ENCODE data around the gene PLOD3. TPM values are rescaled to one million over a fixed set of nuclear protein-coding genes. Genes with fewer than 3 reads are reported as not detected.
A peak's percentile ranks its signal among the peaks of the same experiment; 100 is the strongest.

Gene PLOD3
- total and polyA plus RNA-seq, 9 of the 15 experiments (the other 6 are each of a cell fraction or from before 2014, with no cell fraction given): 2.8 to 101 (median 30.9) TPM

GRCh38 chr7:101236292-101236835, 19.0 kb upstream of the PLOD3 start:
- H2AFZ ChIP-seq (ENCODE audit: low read depth, low read length): no peak overlapping the region
- POLR2A ChIA-PET: interaction anchor here (0.6 to 1.7 kb wide), 9 partner anchors 8 to 92 kb away, joined by 3 to 7 read pairs (median 3); partner anchors contain the start of genes PLOD3 and ZNHIT1
- H3K9ac ChIP-seq (ENCODE audit: insufficient read depth in 1 of 2, low read depth in 2 of 2, low read length in 2 of 2): peak overlapping the region in 1 of 2 experiments; percentile 53; a peak in 1 of 4 replicates

More at GRCh38 chr7:101236292-101236835, 19.0 kb upstream of the PLOD3 start:
- H3K9me3 ChIP-seq (replicated peaks; ENCODE audit: control insufficient read depth, insufficient read depth, low read depth, low read length): no peaks in the 10 kb centered on the region
- no peaks in the 10 kb centered on the region for H3K9me1 ChIP-seq (ENCODE audit: control insufficient read depth, insufficient read depth, low read length)
- no peak overlapping the region for H3K4me3 ChIP-seq
- no peak for ATAC-seq
- TF ChIP-seq ZBTB33 (CRISPR knock-in tag; IDR thresholded peaks at IDR 0.05): 0 out of 2 replicates have a peak, but pooled peaks have one; percentile 23
- no peak for TF ChIP-seq CEBPG (CRISPR knock-in tag; IDR thresholded peaks at IDR 0.05)
- no peak for TF ChIP-seq CEBPG (tag; conservative IDR thresholded peaks at IDR 0.05 in 1 of 2, IDR thresholded peaks at IDR 0.05 in 1 of 2)
- TF ChIP-seq RBFOX2 (IDR thresholded peaks at IDR 0.05; ENCODE audit: low read depth, low read length): peak; percentile 55
- TF ChIP-seq POLR2G (IDR thresholded peaks at IDR 0.05; ENCODE audit: low read depth, low read length): peak; percentile 60; the same call in 1 of the 2 replicates
- H3K4me2 ChIP-seq (ENCODE audit: insufficient read depth, low read length): no peak overlapping the region
- BruUV-seq (replicated peaks): no TSS peak
- no peaks in the 10 kb centered on the region for H3K27me3 ChIP-seq (ENCODE audit: control insufficient read depth in 2 of 2, insufficient read depth in 2 of 2, low read length in 2 of 2)
- in situ Hi-C loops (cut with MboI) (no loop called here), intact Hi-C loops (cut with micrococcal nuclease) (no loop called here)
- H3K4me1 ChIP-seq (replicated peaks in 1 of 2; ENCODE audit: control insufficient read depth in 2 of 2, insufficient read depth in 2 of 2, low read length in 2 of 2): peaks cover 30 to 88% of the 10 kb centered on the region in 2 experiments; a peak in 4 of 5 replicates
- 91% methylated on average over 18 of the region's 21 CpGs for WGBS (ENCODE audit: insufficient coverage, low coverage, missing lambda C conversion rate)
- H4K20me1 ChIP-seq (replicated peaks; ENCODE audit: control insufficient read depth, insufficient read depth, low read length): peaks cover 7% of the 10 kb centered on the region; the same call in 1 of the 2 replicates
- CTCF ChIA-PET (ENCODE audit: low intra/inter-chr PET ratio): no interaction called here
- FAIRE-seq: no peak
- H3K36me3 ChIP-seq (ENCODE audit: control insufficient read depth, insufficient read depth, low read length): peaks cover 39% of the 10 kb centered on the region
- no peak overlapping the region for H3K27ac ChIP-seq (ENCODE audit: extremely low read depth, low read depth, low read length)
- H3K79me2 ChIP-seq (ENCODE audit: control insufficient read depth, insufficient read depth, low read length): peaks cover 4% of the 10 kb centered on the region; the same call in 1 of the 3 replicates
- DNase-seq (ENCODE audit: extremely low read depth in 1 of 4, low spot score in 3 of 4): no peak

Data from K562 (cell line).